Erythroblast (primary cell): ENCODE data around the gene SLX4IP.

ENCODE experiments used
- GATA1 ChIP-seq: IDR thresholded peaks from 2 replicates; pipeline ENCODE4 v1.6.1; 2011; ENCODE audit warnings: low read depth, mild to moderate bottlenecking, control low read depth, low read length, moderate library complexity
- POLR2A ChIP-seq: IDR thresholded peaks from 2 replicates; pipeline ENCODE4 v1.6.1; 2011; ENCODE audit warnings: mild to moderate bottlenecking, low read length

DNA sequence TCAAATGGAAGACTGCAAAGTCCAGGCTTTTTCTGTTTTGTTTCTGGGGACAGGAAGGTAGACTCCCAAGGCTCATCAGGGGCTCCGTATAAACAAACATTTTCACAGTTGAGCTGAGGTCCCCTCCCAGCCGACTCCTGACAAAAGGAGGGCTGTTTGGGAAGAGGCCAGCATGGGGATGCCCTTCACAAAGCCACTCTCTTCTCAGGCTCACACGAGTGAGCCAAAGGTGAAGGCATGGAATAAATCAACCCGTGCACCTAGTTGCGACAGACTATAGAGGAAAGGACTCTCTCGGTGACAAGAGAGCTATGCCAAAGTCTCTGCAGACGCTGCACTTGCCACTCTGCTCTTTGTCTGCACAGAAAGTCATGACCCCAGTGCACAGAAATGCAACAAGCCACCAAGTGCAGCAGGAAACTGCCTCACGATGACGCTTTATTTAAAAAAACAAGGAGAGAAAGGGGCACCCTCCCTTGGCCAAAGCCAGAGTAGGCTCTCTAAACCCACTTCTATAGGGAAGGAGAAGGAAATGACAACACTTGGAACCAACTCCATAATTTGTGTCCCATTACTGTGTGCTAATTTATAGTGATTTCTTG lies 217.7 kb downstream of the SLX4IP start:
- no peak for TF ChIP-seq POLR2A
- no peak for TF ChIP-seq GATA1
